Mesendoderm (in vitro differentiated cells): ENCODE data around the gene GRM7.

Source experiments
- DNase-seq: peaks from one replicate; pipeline ENCODE4 v3.0.0; 2013
- H2AK5ac ChIP-seq: 2 replicates; pipeline ENCODE4 v1.6.1; 2013; ENCODE audit warnings: low read length, inconsistent platforms
- H2BK120ac ChIP-seq: 2 replicates; pipeline ENCODE4 v1.6.1; 2013; ENCODE audit warnings: low read depth, mild to moderate bottlenecking, low read length, moderate library complexity, mixed read lengths
- H2BK15ac ChIP-seq: replicated peaks from 2 replicates; pipeline ENCODE4 v1.6.1; 2013; ENCODE audit warnings: low read depth, mild to moderate bottlenecking, moderate library complexity
- H2BK5ac ChIP-seq: 2 replicates; pipeline ENCODE4 v1.6.1; 2013; ENCODE audit warnings: low read length, inconsistent platforms
- H3K18ac ChIP-seq: 2 replicates; pipeline ENCODE4 v1.6.1; 2013; ENCODE audit warnings: mild to moderate bottlenecking, low read length, mixed read lengths
- H3K23ac ChIP-seq: one replicate; pipeline ENCODE4 v1.6.1; 2013; ENCODE audit warnings: low read length
- H3K27ac ChIP-seq: 2 replicates; pipeline ENCODE4 v1.5.1; 2013; ENCODE audit warnings: low read depth, mild to moderate bottlenecking, inconsistent platforms, low read length, moderate library complexity
- H3K27me3 ChIP-seq: 2 replicates; pipeline ENCODE4 v1.6.1; 2013; ENCODE audit warnings: low read length, control low read depth, mild to moderate bottlenecking, inconsistent platforms; ENCODE audit not compliant: insufficient read depth, poor library complexity
- H3K36me3 ChIP-seq: 2 replicates; pipeline ENCODE4 v1.6.1; 2013; ENCODE audit warnings: low read length, inconsistent platforms; ENCODE audit not compliant: control insufficient read depth, insufficient read depth
- H3K4ac ChIP-seq: one replicate; pipeline ENCODE4 v1.6.1; 2013; ENCODE audit warnings: low read depth, mild to moderate bottlenecking, low read length, moderate library complexity
- H3K4me1 ChIP-seq: 2 replicates; pipeline ENCODE4 v1.6.1; 2013; ENCODE audit warnings: low read depth, low read length, inconsistent platforms; ENCODE audit not compliant: control insufficient read depth
- H3K4me2 ChIP-seq: 2 replicates; pipeline ENCODE4 v1.6.1; 2013; ENCODE audit warnings: low read length
- H3K4me3 ChIP-seq: 2 replicates; pipeline ENCODE4 v1.5.1; 2013; ENCODE audit warnings: mild to moderate bottlenecking, low read length
- H3K56ac ChIP-seq: one replicate; pipeline ENCODE4 v1.6.1; 2013; ENCODE audit warnings: low read length
- H3K79me1 ChIP-seq: 2 replicates; pipeline ENCODE4 v1.6.1; 2013; ENCODE audit warnings: low read length, inconsistent platforms
- H3K79me2 ChIP-seq: 2 replicates; pipeline ENCODE4 v1.6.1; 2013; ENCODE audit warnings: mild to moderate bottlenecking, low read length; ENCODE audit not compliant: control insufficient read depth, insufficient read depth
- H3K9ac ChIP-seq: 2 replicates; pipeline ENCODE4 v1.6.1; 2013; ENCODE audit warnings: low read length, inconsistent platforms
- H4K5ac ChIP-seq: one replicate; pipeline ENCODE4 v1.6.1; 2013; ENCODE audit warnings: low read length
- H4K8ac ChIP-seq: one replicate; pipeline ENCODE4 v1.6.1; 2013; ENCODE audit warnings: low read depth, mild to moderate bottlenecking, control low read depth, low read length, moderate library complexity
- WGBS: extraction: QIAGEN DNeasy Blood & Tissue Kit; methylation state at CpG from one replicate; pipeline ENCODE4 v1.1.7; 2013; ENCODE audit warnings: low lambda C conversion rate, missing lambda C conversion rate; ENCODE audit not compliant: insufficient coverage; ENCODE audit errors: extremely low coverage; 5-methylcytosine and 5-hydroxymethylcytosine counted together

Gene GRM7

DNA sequence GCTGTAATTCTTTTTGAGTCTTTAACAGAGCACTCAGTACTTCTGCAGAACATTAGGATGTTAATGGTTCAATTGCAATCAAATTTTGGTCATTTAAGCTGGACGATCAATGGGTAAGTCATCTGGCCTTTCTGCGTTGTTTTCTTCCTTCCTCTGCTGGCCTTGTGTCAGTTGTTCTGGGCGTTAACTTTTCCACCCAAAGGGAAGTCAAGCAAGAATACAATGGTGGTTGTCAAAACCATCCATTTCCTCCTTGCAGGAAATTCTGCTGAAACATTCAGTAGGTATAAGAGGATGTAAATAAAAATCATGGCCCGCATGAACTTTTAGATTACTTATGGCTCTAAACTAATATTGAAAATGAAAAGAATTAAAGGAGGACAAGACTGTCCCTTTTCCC lies 584.0 kb downstream of the GRM7 start:
- Histone ChIP-seq H3K23ac (no peak overlapping the region), H3K27ac (no peak overlapping the region), H3K9ac (no peak overlapping the region), H3K4me3 (no peak overlapping the region), H2BK15ac (no peak overlapping the region), H2AK5ac (no peak overlapping the region), H3K56ac (no peak overlapping the region), H3K4me1 (peaks cover 2% of the 10 kb centered on the region), H4K8ac (no peak overlapping the region), H2BK5ac (no peak overlapping the region), H2BK120ac (no peak overlapping the region), H3K36me3 (no peaks in the 10 kb centered on the region), H3K79me1 (no peaks in the 10 kb centered on the region), H3K4me2 (no peak overlapping the region), H3K4ac (no peak overlapping the region), H4K5ac (no peak overlapping the region), H3K27me3 (no peaks in the 10 kb centered on the region), H3K79me2 (no peaks in the 10 kb centered on the region), H3K18ac (no peak overlapping the region)
- WGBS = no CpG with 5 or more reads among the region's 4 CpGs
- peak; percentile 3 for DNase-seq

DNA sequence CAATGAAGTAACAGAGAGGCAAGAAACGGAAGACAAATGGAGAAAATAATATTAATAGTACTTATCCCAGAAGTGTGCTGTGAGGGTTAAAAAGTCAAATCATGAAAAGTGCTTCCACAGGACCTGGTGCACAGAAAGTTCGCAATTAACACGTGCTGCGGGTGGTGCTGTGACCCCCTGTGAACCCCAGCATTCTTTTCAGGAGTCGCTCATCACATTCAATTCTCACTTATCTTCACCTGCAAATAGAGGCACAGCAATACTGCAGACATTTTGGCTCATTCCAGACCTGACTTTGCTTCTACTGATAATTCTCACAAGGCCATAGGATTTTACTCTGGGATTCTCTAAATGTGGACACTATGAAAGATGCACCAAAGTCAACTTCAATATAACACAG lies 584.4 kb downstream of the GRM7 start:
- Histone ChIP-seq H3K56ac (no peak overlapping the region), H3K4ac (no peak overlapping the region), H4K5ac (no peak overlapping the region), H3K4me1 (peaks cover 2% of the 10 kb centered on the region), H2BK15ac (no peak overlapping the region), H3K4me3 (no peak overlapping the region), H4K8ac (no peak overlapping the region), H2BK5ac (no peak overlapping the region), H3K79me2 (no peaks in the 10 kb centered on the region), H3K36me3 (no peaks in the 10 kb centered on the region), H3K4me2 (no peak overlapping the region), H3K23ac (no peak overlapping the region), H3K18ac (no peak overlapping the region), H3K79me1 (no peaks in the 10 kb centered on the region), H3K27me3 (no peaks in the 10 kb centered on the region), H3K27ac (no peak overlapping the region), H3K9ac (no peak overlapping the region), H2AK5ac (no peak overlapping the region), H2BK120ac (no peak overlapping the region)
- DNase-seq = peak; percentile 76
- no CpG with 5 or more reads among the region's 5 CpGs for WGBS

DNA sequence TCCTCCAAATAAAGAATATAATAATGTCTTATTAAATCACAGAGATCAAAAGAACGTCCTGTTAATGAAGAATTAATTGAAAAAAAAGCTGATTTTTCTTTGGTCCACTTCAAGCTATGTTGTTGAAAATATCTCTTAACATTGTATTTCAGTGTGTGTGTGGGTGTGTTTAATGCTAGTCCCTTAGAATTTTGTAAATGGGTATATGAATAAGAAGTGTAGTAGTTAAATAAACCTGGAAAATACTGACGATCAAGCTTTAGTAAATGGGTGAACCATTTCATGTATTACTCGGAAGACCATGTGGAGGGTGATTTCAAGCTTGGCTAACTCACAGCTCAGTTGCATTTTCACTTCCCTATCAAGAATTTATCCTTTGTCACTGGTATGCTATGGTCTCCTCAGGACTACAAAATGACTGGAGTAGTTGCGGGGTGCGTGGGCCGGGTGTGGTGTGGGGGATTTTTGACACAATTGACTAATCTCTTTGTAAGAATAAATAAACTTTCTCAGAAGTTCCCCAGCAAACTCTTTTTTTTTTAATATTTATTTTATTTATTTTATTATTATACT lies 586.4 kb downstream of the GRM7 start:
- H3K4ac ChIP-seq = no peak overlapping the region
- H2BK120ac ChIP-seq = no peak overlapping the region
- H3K18ac ChIP-seq = no peak overlapping the region
- H3K4me3 ChIP-seq = no peak overlapping the region
- H4K5ac ChIP-seq = no peak overlapping the region
- H3K4me1 ChIP-seq = peaks cover 2% of the 10 kb centered on the region
- no peaks in the 10 kb centered on the region for H3K79me1 ChIP-seq
- H4K8ac ChIP-seq = no peak overlapping the region
- no peaks in the 10 kb centered on the region for H3K36me3 ChIP-seq
- H2BK5ac ChIP-seq = no peak overlapping the region
- no peak overlapping the region for H3K27ac ChIP-seq
- no peak overlapping the region for H3K9ac ChIP-seq
- H3K4me2 ChIP-seq = no peak overlapping the region
- H3K23ac ChIP-seq = no peak overlapping the region
- no CpG with 5 or more reads among the region's 6 CpGs for WGBS
- H2BK15ac ChIP-seq = no peak overlapping the region
- no peak for DNase-seq
- no peak overlapping the region for H2AK5ac ChIP-seq
- H3K27me3 ChIP-seq = no peaks in the 10 kb centered on the region
- no peaks in the 10 kb centered on the region for H3K79me2 ChIP-seq
- H3K56ac ChIP-seq = no peak overlapping the region

DNA sequence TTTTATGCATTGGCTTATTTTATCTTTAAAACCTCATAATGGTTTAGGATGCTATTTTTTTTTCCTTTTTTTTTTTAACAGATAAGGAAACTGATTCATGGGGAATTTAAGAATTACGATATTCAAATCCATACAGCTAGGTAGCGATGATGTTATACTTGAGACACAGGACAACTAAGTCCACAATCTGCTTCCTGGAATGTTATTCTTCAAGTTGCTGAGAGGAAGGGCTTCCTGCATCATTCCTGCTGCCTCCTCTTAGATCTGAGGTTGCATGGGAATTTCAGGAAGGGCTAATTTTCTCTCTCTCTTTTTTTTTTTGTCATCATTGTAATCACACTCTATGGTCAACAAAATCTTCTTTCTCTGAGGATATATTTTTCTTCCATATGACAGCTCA lies 595.5 kb downstream of the GRM7 start:
- H3K4me1 ChIP-seq = no peaks in the 10 kb centered on the region
- H2BK5ac ChIP-seq = no peak overlapping the region
- H2AK5ac ChIP-seq = no peak overlapping the region
- WGBS = no CpG with 5 or more reads among the region's 2 CpGs
- no peaks in the 10 kb centered on the region for H3K79me1 ChIP-seq
- H3K4me3 ChIP-seq = no peak overlapping the region
- no peak overlapping the region for H3K9ac ChIP-seq
- no peak overlapping the region for H3K18ac ChIP-seq
- H3K27ac ChIP-seq = no peak overlapping the region
- no peak overlapping the region for H4K8ac ChIP-seq
- no peak overlapping the region for H2BK15ac ChIP-seq
- no peaks in the 10 kb centered on the region for H3K79me2 ChIP-seq
- H3K27me3 ChIP-seq = no peaks in the 10 kb centered on the region
- DNase-seq = no peak
- H3K4ac ChIP-seq = no peak overlapping the region
- H4K5ac ChIP-seq = no peak overlapping the region
- no peak overlapping the region for H3K56ac ChIP-seq
- H2BK120ac ChIP-seq = no peak overlapping the region
- no peak overlapping the region for H3K4me2 ChIP-seq
- H3K23ac ChIP-seq = no peak overlapping the region
- H3K36me3 ChIP-seq = no peaks in the 10 kb centered on the region

DNA sequence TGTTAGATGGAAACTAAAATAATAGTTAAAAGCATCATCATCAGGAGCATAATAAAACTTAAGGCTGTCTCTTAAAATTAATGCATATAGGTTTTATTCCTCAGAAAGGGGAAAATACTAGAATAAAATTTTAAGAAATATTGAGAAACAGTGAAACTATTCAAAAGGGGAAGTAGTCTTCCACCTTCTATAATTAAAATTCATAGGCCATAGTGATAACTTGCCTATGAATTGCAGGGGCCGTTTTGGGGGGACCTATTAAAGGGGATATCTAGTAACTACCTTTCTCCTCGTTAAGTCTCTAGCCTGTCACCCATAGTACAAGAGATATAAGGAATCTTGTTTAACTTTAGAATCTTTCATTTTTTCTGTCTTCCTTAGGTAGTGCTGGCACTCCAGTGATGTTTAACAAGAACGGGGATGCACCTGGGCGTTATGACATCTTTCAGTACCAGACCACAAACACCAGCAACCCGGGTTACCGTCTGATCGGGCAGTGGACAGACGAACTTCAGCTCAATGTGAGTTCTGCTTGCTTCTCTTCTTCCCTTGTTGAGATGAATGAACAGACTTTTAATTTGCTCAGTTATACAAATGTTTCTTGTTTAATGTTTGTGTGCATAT lies 600.4 kb downstream of the GRM7 start:
- H3K4ac ChIP-seq = no peak overlapping the region
- H3K56ac ChIP-seq = no peak overlapping the region
- H3K4me1 ChIP-seq = no peaks in the 10 kb centered on the region
- no peaks in the 10 kb centered on the region for H3K79me2 ChIP-seq
- no peak overlapping the region for H3K4me3 ChIP-seq
- H3K23ac ChIP-seq = no peak overlapping the region
- H3K9ac ChIP-seq = no peak overlapping the region
- H3K18ac ChIP-seq = no peak overlapping the region
- H3K36me3 ChIP-seq = no peaks in the 10 kb centered on the region
- H2AK5ac ChIP-seq = no peak overlapping the region
- no peak overlapping the region for H4K8ac ChIP-seq
- H3K27me3 ChIP-seq = no peaks in the 10 kb centered on the region
- H2BK5ac ChIP-seq = no peak overlapping the region
- WGBS = no CpG with 5 or more reads among the region's 8 CpGs
- H3K4me2 ChIP-seq = no peak overlapping the region
- no peak for DNase-seq
- H2BK120ac ChIP-seq = no peak overlapping the region
- H4K5ac ChIP-seq = no peak overlapping the region
- H3K79me1 ChIP-seq = no peaks in the 10 kb centered on the region
- no peak overlapping the region for H3K27ac ChIP-seq
- no peak overlapping the region for H2BK15ac ChIP-seq

DNA sequence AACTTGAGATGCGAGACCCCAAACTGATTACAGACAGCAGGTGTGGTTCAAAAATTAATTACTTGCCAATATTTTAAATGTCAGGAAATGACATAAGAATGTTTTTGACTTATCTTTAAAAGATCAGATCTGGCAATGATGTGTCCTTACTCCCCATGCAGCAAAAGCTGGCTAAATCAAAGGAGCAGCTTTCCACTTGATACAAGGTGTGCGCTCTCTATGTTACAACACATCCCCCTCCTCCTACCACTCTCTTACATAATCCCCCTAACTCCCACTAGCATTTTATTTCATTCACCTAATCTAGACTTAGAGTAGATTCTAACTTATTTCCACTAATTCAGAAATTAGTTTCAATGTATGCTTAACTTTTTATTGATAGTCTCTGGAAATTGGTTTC lies 609.0 kb downstream of the GRM7 start:
- no peaks in the 10 kb centered on the region for H3K36me3 ChIP-seq
- no peak overlapping the region for H3K9ac ChIP-seq
- no peaks in the 10 kb centered on the region for H3K79me2 ChIP-seq
- no peak overlapping the region for H3K18ac ChIP-seq
- no peak overlapping the region for H3K23ac ChIP-seq
- H3K56ac ChIP-seq = no peak overlapping the region
- no peak overlapping the region for H3K4me3 ChIP-seq
- H3K4me2 ChIP-seq = no peak overlapping the region
- DNase-seq = no peak
- no peak overlapping the region for H2BK5ac ChIP-seq
- H3K4me1 ChIP-seq = no peaks in the 10 kb centered on the region
- H2BK15ac ChIP-seq = no peak overlapping the region
- H3K27ac ChIP-seq = no peak overlapping the region
- H4K8ac ChIP-seq = no peak overlapping the region
- H3K79me1 ChIP-seq = no peaks in the 10 kb centered on the region
- no peak overlapping the region for H3K4ac ChIP-seq
- no peaks in the 10 kb centered on the region for H3K27me3 ChIP-seq
- H4K5ac ChIP-seq = no peak overlapping the region
- H2AK5ac ChIP-seq = no peak overlapping the region
- no peak overlapping the region for H2BK120ac ChIP-seq
- no CpG with 5 or more reads among the region's 2 CpGs for WGBS
